RWPE2 (cell line): ENCODE data around the gene TUBB2B.
A peak's percentile ranks its signal among the peaks of the same experiment; 100 is the strongest.

Experiments
- ATAC-seq: fragments of 200-7000 bp; cut with Tn5 transposase; 3 replicates; pipeline ENCODE4 v1.9.1; 2021; ENCODE audit warnings: low read depth
- DNase-seq: peaks from one replicate; pipeline ENCODE4 v3.0.0-alpha.2; 2020; ENCODE audit warnings: low spot score
- H3K27ac ChIP-seq: fragments of 450-650 bp; 2 replicates; pipeline ENCODE4 v1.5.1; 2017; ENCODE audit warnings: mild to moderate bottlenecking; ENCODE audit not compliant: poor library complexity, severe bottlenecking
- H3K27me3 ChIP-seq: fragments of 250-450 bp; sonication (Bioruptor Pico); 2 replicates; pipeline ENCODE4 v1.5.1; 2021; ENCODE audit warnings: mild to moderate bottlenecking, moderate library complexity; ENCODE audit not compliant: insufficient read depth, poor library complexity, severe bottlenecking
- H3K36me3 ChIP-seq: fragments of 250-450 bp; sonication (Bioruptor Pico); 2 replicates; pipeline ENCODE4 v1.5.1; 2020; ENCODE audit warnings: low read depth, mild to moderate bottlenecking, moderate library complexity
- H3K4me1 ChIP-seq: fragments of 250-450 bp; sonication (Bioruptor Pico); 2 replicates; pipeline ENCODE4 v1.5.1; 2021; ENCODE audit warnings: mild to moderate bottlenecking, moderate library complexity; ENCODE audit not compliant: insufficient read depth, poor library complexity, severe bottlenecking
- H3K4me3 ChIP-seq: fragments of 250-450 bp; sonication (Bioruptor Pico); 2 replicates; pipeline ENCODE4 v1.5.1; 2021; ENCODE audit warnings: mild to moderate bottlenecking, moderate library complexity; ENCODE audit not compliant: severe bottlenecking
- H3K9me3 ChIP-seq: fragments of 250-450 bp; sonication (Bioruptor Pico); 2 replicates; pipeline ENCODE4 v1.5.1; 2021; ENCODE audit warnings: mild to moderate bottlenecking, moderate library complexity; ENCODE audit not compliant: severe bottlenecking
- TF ChIP-seq, protein P1 (sequence below): fragments of 450-650 bp; IDR thresholded peaks from one replicate; pipeline ENCODE4 v1.5.1; 2017; ENCODE audit warnings: mild to moderate bottlenecking, moderate library complexity; ENCODE audit not compliant: poor library complexity, severe bottlenecking

Gene TUBB2B

GRCh38 chr6:3258720-3259490, 31.5 kb upstream of the TUBB2B start, which contains the start of gene PSMG4:
PSMG4 (plus strand) TSS chr6:3258947; CDS start chr6:3259023, 76 bp downstream.
- TF ChIP-seq, protein P1, sequence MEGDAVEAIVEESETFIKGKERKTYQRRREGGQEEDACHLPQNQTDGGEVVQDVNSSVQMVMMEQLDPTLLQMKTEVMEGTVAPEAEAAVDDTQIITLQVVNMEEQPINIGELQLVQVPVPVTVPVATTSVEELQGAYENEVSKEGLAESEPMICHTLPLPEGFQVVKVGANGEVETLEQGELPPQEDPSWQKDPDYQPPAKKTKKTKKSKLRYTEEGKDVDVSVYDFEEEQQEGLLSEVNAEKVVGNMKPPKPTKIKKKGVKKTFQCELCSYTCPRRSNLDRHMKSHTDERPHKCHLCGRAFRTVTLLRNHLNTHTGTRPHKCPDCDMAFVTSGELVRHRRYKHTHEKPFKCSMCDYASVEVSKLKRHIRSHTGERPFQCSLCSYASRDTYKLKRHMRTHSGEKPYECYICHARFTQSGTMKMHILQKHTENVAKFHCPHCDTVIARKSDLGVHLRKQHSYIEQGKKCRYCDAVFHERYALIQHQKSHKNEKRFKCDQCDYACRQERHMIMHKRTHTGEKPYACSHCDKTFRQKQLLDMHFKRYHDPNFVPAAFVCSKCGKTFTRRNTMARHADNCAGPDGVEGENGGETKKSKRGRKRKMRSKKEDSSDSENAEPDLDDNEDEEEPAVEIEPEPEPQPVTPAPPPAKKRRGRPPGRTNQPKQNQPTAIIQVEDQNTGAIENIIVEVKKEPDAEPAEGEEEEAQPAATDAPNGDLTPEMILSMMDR = no peak
- peak; percentile 90 for DNase-seq
- H3K4me3 ChIP-seq = peak within 1 kb of the TSS; percentile 69
- peaks cover 24% of the 10 kb centered on the region for H3K36me3 ChIP-seq
- no peaks in the 10 kb centered on the region for H3K27me3 ChIP-seq
- no peaks in the 10 kb centered on the region for H3K9me3 ChIP-seq
- ATAC-seq = peak; percentile 86
- peak within 1 kb of the TSS; percentile 45 for H3K27ac ChIP-seq
- peaks cover 7% of the 10 kb centered on the region for H3K4me1 ChIP-seq

DNA sequence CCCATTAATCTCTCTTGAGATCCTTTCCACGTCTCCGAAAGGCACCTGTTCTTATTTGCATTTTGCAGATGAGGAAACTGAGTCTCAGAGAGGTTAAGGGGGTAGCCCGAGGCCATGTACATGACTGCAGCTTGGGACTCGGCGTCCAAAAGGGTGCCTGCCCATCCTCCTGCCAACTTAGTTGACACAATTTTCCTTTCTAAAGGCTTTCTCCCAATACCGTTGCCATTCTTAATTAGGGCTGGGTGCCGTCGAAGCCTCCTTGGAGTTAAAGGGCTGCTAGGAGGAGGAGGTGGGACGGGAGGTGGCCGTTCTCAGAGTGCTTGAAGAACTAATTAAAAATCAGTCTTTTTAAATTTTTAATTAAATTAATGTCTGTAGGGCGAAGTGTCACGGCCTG, 30.7 kb upstream of the TUBB2B start:
- H3K4me3 ChIP-seq = peak overlapping the region; percentile 69
- no peaks in the 10 kb centered on the region for H3K27me3 ChIP-seq
- no peaks in the 10 kb centered on the region for H3K9me3 ChIP-seq
- peaks cover 7% of the 10 kb centered on the region for H3K4me1 ChIP-seq
- TF ChIP-seq, protein P1 = no peak
- DNase-seq = no peak
- no peak overlapping the region for H3K27ac ChIP-seq
- ATAC-seq = no peak
- peaks cover 17% of the 10 kb centered on the region for H3K36me3 ChIP-seq

- TF ChIP-seq, protein P1 = no peak
- H3K4me3 ChIP-seq = no peak overlapping the region
- no peaks in the 10 kb centered on the region for H3K36me3 ChIP-seq
- H3K27me3 ChIP-seq = no peaks in the 10 kb centered on the region
- ATAC-seq (no peak), DNase-seq (no peak)
- H3K4me1 ChIP-seq = peaks cover 5% of the 10 kb centered on the region
- no peak overlapping the region for H3K27ac ChIP-seq
- H3K9me3 ChIP-seq = no peaks in the 10 kb centered on the region
Measured at GRCh38 chr6:3253597-3253961, 26.1 kb upstream of the TUBB2B start.

DNA sequence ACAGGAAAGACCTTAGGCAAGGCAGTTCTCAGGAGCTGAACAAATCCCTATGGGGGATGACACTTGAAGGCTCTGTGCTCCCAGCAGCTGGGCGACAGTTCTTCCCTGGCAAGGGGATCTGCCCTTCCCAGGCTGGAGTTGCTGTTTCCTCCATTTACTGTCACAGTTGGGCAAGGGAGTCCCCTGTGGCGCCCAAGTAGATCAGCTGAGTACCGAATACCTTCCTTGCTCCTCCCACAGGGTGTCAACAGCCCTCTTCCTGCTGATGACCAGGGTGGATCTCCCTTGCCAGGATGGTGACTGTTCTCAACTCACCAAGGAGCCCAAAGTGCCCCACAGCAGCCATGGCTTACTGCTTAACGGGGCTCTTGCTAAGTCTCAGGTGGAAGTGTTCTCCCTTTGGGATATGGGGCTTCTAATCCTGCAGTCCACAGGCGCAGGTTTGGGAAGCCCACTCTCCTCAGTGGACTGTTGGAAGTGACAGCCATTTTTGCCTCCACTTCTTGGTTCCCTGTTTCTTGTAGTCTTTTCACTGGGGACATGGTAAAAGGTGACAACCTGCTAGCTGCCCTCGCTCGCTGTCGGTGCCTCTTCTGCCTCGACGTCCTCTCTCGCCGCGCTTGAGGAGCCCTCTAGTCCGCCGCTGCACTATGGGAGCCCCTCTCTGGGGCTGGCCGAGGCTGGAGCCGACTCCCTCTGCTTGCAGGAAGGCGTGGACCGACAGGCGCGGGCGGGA, 25.6 kb upstream of the TUBB2B start:
- peaks cover 7% of the 10 kb centered on the region for H3K4me1 ChIP-seq
- H3K9me3 ChIP-seq = no peaks in the 10 kb centered on the region
- H3K4me3 ChIP-seq = no peak overlapping the region
- H3K36me3 ChIP-seq = no peaks in the 10 kb centered on the region
- ATAC-seq (no peak), DNase-seq (no peak)
- no peaks in the 10 kb centered on the region for H3K27me3 ChIP-seq
- TF ChIP-seq, protein P1 = no peak
- no peak overlapping the region for H3K27ac ChIP-seq

DNA sequence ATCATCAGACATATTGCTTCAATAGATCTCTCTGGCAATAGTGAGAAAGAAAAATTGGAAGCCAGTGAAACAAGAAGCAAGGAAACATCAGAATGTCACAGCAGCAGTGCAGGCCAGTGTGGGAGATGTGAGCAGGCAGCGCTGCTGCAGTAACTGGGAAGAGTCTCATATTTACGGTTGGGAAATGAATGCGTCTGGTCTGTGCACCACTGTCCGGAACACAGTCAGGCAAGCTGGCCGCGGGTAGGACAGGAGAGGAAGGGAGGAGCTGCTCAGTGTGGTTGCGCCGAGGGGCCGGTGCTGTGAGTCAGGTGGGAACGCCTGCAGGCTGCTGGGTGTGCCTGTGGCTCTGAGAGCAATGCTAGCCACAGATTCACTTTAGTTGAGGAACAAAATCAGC, 24.9 kb upstream of the TUBB2B start:
- TF ChIP-seq, protein P1 = no peak
- Histone ChIP-seq H3K4me1 (peaks cover 10% of the 10 kb centered on the region), H3K27me3 (no peaks in the 10 kb centered on the region), H3K4me3 (no peak overlapping the region), H3K9me3 (no peaks in the 10 kb centered on the region), H3K36me3 (no peaks in the 10 kb centered on the region), H3K27ac (no peak overlapping the region)
- no peak for DNase-seq
- peak; percentile 63 for ATAC-seq
